Activated CD4-positive, alpha-beta T cell treated with anti-CD3 and anti-CD28 coated beads for 1 hour (primary cell): ENCODE data around the gene RBM28.

Source experiments
- DNase-seq: peaks from one replicate; pipeline ENCODE4 v3.0.0-alpha.2; 2020

Gene RBM28

DNA sequence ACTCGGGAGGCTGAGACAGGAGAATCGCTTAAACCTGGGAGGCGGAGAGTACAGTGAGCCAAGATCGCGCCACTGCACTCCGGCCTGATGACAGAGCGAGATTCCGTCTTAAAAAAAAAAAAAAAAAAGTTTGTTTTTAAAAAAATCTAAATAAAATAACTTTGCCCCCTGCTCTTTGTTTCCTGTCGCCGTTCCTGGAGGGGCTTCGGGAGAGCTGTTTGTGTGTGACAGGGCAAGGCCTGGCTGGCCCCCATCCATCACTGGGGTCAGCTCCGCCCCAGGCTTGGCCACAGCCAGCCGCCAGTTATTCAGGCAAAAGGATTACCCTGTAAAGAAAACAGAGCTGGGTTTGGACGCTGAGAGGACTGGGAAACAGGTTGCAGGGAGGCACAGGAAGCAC, 86.2 kb downstream of the RBM28 start:
- no peak for DNase-seq

DNA sequence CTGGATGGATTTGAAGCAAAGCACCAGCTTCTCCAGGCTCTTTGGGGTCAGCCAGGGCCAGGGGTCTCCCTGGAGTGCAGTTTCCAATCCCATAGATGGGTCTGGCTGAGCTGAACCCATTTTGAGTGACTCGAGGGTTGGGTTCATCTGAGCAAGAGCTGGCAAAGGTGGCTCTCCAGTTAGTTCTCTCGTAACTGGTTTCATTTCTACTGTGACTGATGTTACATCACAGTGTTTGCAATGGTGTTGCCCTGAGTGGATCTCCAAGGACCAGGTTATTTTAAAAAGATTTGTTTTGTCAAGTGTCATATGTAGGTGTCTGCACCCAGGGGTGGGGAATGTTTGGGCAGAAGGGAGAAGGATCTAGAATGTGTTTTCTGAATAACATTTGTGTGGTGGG, 88.4 kb downstream of the RBM28 start:
- no peak for DNase-seq

- no peak for DNase-seq
Measured at GRCh38 chr7:128254470-128254869, 89.2 kb downstream of the RBM28 start.

DNA sequence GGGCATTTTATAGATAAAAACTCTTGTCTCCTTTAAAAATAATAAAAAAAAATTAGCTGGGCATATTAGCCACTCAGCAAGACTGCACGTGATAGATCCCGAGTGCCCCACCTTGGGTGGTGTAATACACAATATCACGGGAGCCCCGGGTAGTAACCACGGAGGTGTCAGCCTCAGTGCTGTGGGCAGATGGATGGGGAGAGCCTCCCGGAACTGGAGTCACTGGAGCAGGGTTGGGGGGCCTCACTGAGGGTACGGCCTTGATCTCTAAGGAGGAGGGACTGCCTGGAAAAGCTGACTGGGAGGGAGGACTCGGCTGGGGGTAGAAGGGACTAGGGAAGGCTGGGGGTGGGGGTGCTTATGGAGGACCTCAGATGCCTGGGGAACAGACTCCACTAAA, 90.0 kb downstream of the RBM28 start:
- DNase-seq = no peak

DNA sequence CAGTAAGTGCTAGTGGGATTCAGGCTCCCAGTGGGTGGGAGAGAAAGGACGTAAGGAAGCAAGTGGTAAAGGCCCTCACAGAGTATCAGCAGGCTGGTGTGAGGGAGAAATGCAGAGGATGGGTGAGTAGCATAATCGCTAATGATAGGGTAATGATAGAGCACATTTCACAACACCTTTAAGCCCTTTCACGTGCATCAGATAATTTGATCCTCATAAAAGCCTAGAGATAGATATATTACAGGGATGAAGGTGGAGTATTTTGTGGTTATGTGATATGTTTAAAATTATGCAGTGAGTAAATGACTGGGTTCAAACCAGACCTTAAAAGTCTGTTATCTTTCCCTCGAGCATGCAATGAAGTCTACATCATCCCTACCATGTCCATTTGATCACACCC, 92.4 kb downstream of the RBM28 start:
- DNase-seq = no peak
